Thymus (tissue), 11 donors: ENCODE measurements around the gene SLC37A1. TPM values are rescaled to one million over a fixed set of nuclear protein-coding genes. Genes with fewer than 3 reads are reported as not detected.
A peak's percentile ranks its signal among the peaks of the same experiment; 100 is the strongest.
"Not testable (repeated sequence)": the region's sequence is repeated elsewhere in the genome, so short reads cannot be mapped to it uniquely, and the experiment has no call there.

ENCODE experiments used
- DNase-seq, 9 donors: peaks; one replicate each; pipeline ENCODE4 v3.0.0-alpha.2; 2013; ENCODE audit warnings: low spot score in 9 of 9, low read depth in 6 of 9, missing footprints in 1 of 9
- H3K27ac ChIP-seq, 2 donors: one replicate each; pipeline ENCODE4 v1.5.1; 2013; ENCODE audit warnings: control low read depth in 1 of 2, low read depth in 1 of 2, low read length in 1 of 2, mild to moderate bottlenecking in 1 of 2, moderate library complexity in 1 of 2
- H3K27me3 ChIP-seq, 2 donors: one replicate each; pipeline ENCODE4 v1.5.1; 2013; ENCODE audit warnings: low read length in 1 of 2; ENCODE audit not compliant: control insufficient read depth in 2 of 2, insufficient read depth in 1 of 2
- H3K36me3 ChIP-seq, 2 donors: one replicate each; pipeline ENCODE4 v1.5.1; 2013; ENCODE audit warnings: low read length in 1 of 2, mild to moderate bottlenecking in 1 of 2, moderate library complexity in 1 of 2; ENCODE audit not compliant: control insufficient read depth in 2 of 2, insufficient read depth in 2 of 2
- H3K4me1 ChIP-seq, 2 donors: one replicate each; pipeline ENCODE4 v1.5.1; 2013; ENCODE audit warnings: low read length in 2 of 2; ENCODE audit not compliant: control insufficient read depth in 2 of 2, insufficient read depth in 2 of 2
- H3K4me3 ChIP-seq, 2 donors: one replicate each; pipeline ENCODE4 v1.5.1; 2013; ENCODE audit warnings: low read length in 2 of 2, control low read depth in 1 of 2, mild to moderate bottlenecking in 1 of 2
- H3K9me3 ChIP-seq, 2 donors: one replicate each; pipeline ENCODE4 v1.5.1; 2013; ENCODE audit warnings: low read length in 1 of 2, mild to moderate bottlenecking in 1 of 2; ENCODE audit not compliant: control insufficient read depth in 2 of 2, insufficient read depth in 1 of 2
- WGBS: extraction: QIAGEN DNeasy Blood & Tissue Kit; methylation state at CpG from one replicate; pipeline ENCODE4 v1.1.7; 2013; 5-methylcytosine and 5-hydroxymethylcytosine counted together
- polyA plus RNA-seq: library from polyadenylated mRNA; stranded (reverse); fragments of 200-250 nt; gene quantifications from one replicate; pipeline ENCODE4 v1.2.3, GENCODE V29; 2013
- total RNA-seq: library from RNA; stranded (reverse); fragments of 120-200 nt; gene quantifications from one replicate; pipeline ENCODE4 v1.2.4, GENCODE V29; 2013
- donor health status: healthy.

Gene SLC37A1
- total and polyA plus RNA-seq, 2 donors, result 9.0 to 9.2 TPM

GRCh38 chr21:42628466-42629061 lies 114.9 kb downstream of the SLC37A1 start:
- not testable (repeated sequence) for H3K36me3 ChIP-seq, H3K27me3 ChIP-seq, H3K27ac ChIP-seq, H3K4me3 ChIP-seq, DNase-seq, H3K9me3 ChIP-seq
- 99% methylated on average over 2 of the region's 2 CpGs for WGBS
- peaks cover 2 to 54% of the 10 kb centered on the region in 2 donors for H3K4me1 ChIP-seq

DNA sequence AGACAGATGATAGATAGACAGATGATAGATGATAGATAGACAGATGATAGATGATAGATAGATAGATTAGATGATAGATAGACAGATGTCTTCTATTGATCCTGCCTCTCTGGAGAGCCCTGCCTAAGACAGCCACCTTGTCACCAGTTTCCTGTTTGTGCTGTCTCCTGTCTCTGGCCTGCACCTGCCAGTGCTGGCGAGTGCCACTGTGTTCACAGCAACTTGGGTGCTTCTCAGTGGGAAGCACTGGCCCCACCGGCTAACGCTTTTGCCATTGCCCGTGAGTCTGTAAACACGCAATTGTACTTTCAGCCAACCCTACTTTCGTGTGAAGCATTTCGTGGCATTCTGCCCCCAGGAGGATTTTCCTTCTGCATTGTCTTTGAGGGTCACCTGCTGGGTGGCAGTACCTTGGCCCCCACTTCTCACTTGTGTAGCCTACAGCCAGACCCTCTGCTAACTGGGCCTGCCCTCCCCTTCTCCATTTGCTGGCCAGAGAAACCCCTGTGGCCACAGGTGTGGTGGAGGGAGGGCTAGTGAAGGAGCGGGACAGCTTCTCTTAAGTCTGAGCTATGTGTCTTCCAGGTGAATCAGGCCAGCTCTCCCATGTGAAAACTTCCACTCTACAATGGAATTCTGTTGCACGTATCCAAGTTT lies 116.4 kb downstream of the SLC37A1 start:
- Histone ChIP-seq H3K27me3 (no peaks in the 10 kb centered on the region), H3K4me3 (no peak overlapping the region), H3K36me3 (no peaks in the 10 kb centered on the region), H3K4me1 (peaks cover 2 to 46% of the 10 kb centered on the region in 2 donors), H3K9me3 (no peaks in the 10 kb centered on the region), H3K27ac (no peak overlapping the region)
- 69% methylated on average over 9 of the region's 9 CpGs for WGBS
- DNase-seq, result peak in 1 of 9 donors; percentile 52

DNA sequence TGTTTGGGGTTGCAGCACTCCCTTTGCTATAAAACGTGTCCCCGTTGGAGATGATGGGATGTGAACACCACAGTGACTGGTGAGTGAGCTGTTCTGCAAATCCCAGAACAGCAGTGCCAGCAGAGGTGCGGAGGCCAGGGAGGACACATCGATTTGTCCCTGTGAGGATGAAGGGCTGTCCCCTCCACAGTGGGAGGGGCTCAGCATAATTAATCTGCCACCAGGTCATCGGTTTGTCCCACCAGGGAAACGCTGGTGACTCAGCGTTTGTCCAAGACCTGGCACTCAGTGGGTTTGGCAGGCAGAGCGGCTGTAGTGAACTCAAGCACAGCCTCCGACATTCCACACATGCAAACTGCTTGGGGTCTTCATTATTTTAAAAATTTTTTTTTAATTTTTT lies 117.0 kb downstream of the SLC37A1 start:
- H3K27ac ChIP-seq, result no peak overlapping the region
- WGBS, result 88% methylated on average over 9 of the region's 9 CpGs
- no peaks in the 10 kb centered on the region for H3K9me3 ChIP-seq
- H3K4me3 ChIP-seq, result no peak overlapping the region
- no peak for DNase-seq
- peaks cover 2 to 40% of the 10 kb centered on the region in 2 donors for H3K4me1 ChIP-seq
- H3K27me3 ChIP-seq, result no peaks in the 10 kb centered on the region
- no peaks in the 10 kb centered on the region for H3K36me3 ChIP-seq

Other genes with a start within 250 kb of the SLC37A1 start
- gene TFF3, start 198.4 kb upstream of the SLC37A1 start, total RNA-seq, result 5.1 TPM
- 13.6 TPM for gene TFF3, start 198.4 kb upstream of the SLC37A1 start, polyA plus RNA-seq
- gene TFF2, start 162.9 kb upstream of the SLC37A1 start, total RNA-seq, result not detected
- gene TFF2, start 162.9 kb upstream of the SLC37A1 start, polyA plus RNA-seq, result 0.41 TPM
- gene TFF1, start 147.3 kb upstream of the SLC37A1 start, total RNA-seq, result not detected
- gene TFF1, start 147.3 kb upstream of the SLC37A1 start, polyA plus RNA-seq, result 2.4 TPM
- 0.42 TPM for gene TMPRSS3, start 117.8 kb upstream of the SLC37A1 start, total RNA-seq
- 1.1 TPM for gene TMPRSS3, start 117.8 kb upstream of the SLC37A1 start, polyA plus RNA-seq
- 26.7 TPM for gene UBASH3A, start 110.0 kb upstream of the SLC37A1 start, total RNA-seq
- gene UBASH3A, start 110.0 kb upstream of the SLC37A1 start, polyA plus RNA-seq, result 14.9 TPM
- 0.38 TPM for gene RSPH1, start 17.6 kb upstream of the SLC37A1 start, total RNA-seq
- 2.4 TPM for gene RSPH1, start 17.6 kb upstream of the SLC37A1 start, polyA plus RNA-seq
- gene PDE9A, start 139.8 kb downstream of the SLC37A1 start, total RNA-seq, result 8.2 TPM
- gene PDE9A, start 139.8 kb downstream of the SLC37A1 start, polyA plus RNA-seq, result 14.5 TPM